ENCODE measurements around the gene LRRC23. TPM values are rescaled to one million over a fixed set of nuclear protein-coding genes. Genes with fewer than 3 reads are reported as not detected.

LRRC23 gene
- total RNA-seq, 1 experiment from 2014 or later = 6.0 TPM

GRCh38 chr12:6957741-6958608 is 53.4 kb downstream of the LRRC23 start:
- DNase-seq = no peak
- no peak for TF ChIP-seq CTCF (IDR thresholded peaks at IDR 0.05; ENCODE audit: unreplicated experiment)
- intact Hi-C loops (cut with micrococcal nuclease; ENCODE audit: unreplicated experiment) = no loop called here
- H3K4me1 Mint-ChIP-seq (ENCODE audit: low read depth, unreplicated experiment) = peaks cover 17% of the 10 kb centered on the region
- H3K9me3 Mint-ChIP-seq (ENCODE audit: low read depth, unreplicated experiment) = no peaks in the 10 kb centered on the region
- CTCF ChIA-PET = no interaction called here
- no peak overlapping the region for H3K27ac Mint-ChIP-seq (ENCODE audit: unreplicated experiment)
- peaks cover 66% of the 10 kb centered on the region for H3K36me3 Mint-ChIP-seq (ENCODE audit: insufficient read depth, unreplicated experiment)
- BruUV-seq (replicated peaks) = no TSS peak
- no peak overlapping the region for H3K4me3 Mint-ChIP-seq (ENCODE audit: low read depth, unreplicated experiment)
- no peaks in the 10 kb centered on the region for H3K27me3 Mint-ChIP-seq (ENCODE audit: unreplicated experiment)

GRCh38 chr12:6958609-6959057 is 54.0 kb downstream of the LRRC23 start:
- no peak overlapping the region for H3K4me3 Mint-ChIP-seq (ENCODE audit: low read depth, unreplicated experiment)
- H3K9me3 Mint-ChIP-seq (ENCODE audit: low read depth, unreplicated experiment) = no peaks in the 10 kb centered on the region
- no peak for DNase-seq
- intact Hi-C loops (cut with micrococcal nuclease; ENCODE audit: unreplicated experiment) = no loop called here
- BruUV-seq (replicated peaks) = no TSS peak
- H3K4me1 Mint-ChIP-seq (ENCODE audit: low read depth, unreplicated experiment) = peaks cover 17% of the 10 kb centered on the region
- CTCF ChIA-PET = no interaction called here
- peaks cover 72% of the 10 kb centered on the region for H3K36me3 Mint-ChIP-seq (ENCODE audit: insufficient read depth, unreplicated experiment)
- H3K27ac Mint-ChIP-seq (ENCODE audit: unreplicated experiment) = no peak overlapping the region
- no peaks in the 10 kb centered on the region for H3K27me3 Mint-ChIP-seq (ENCODE audit: unreplicated experiment)
- TF ChIP-seq CTCF (IDR thresholded peaks at IDR 0.05; ENCODE audit: unreplicated experiment) = no peak

- no peak for DNase-seq
- H3K9me3 Mint-ChIP-seq (ENCODE audit: low read depth, unreplicated experiment) = no peaks in the 10 kb centered on the region
- intact Hi-C loops (cut with micrococcal nuclease; ENCODE audit: unreplicated experiment) = no loop called here
- peaks cover 78% of the 10 kb centered on the region for H3K36me3 Mint-ChIP-seq (ENCODE audit: insufficient read depth, unreplicated experiment)
- no peak for TF ChIP-seq CTCF (IDR thresholded peaks at IDR 0.05; ENCODE audit: unreplicated experiment)
- peaks cover 17% of the 10 kb centered on the region for H3K4me1 Mint-ChIP-seq (ENCODE audit: low read depth, unreplicated experiment)
- BruUV-seq (replicated peaks) = no TSS peak
- no peak overlapping the region for H3K27ac Mint-ChIP-seq (ENCODE audit: unreplicated experiment)
- H3K27me3 Mint-ChIP-seq (ENCODE audit: unreplicated experiment) = no peaks in the 10 kb centered on the region
- no peak overlapping the region for H3K4me3 Mint-ChIP-seq (ENCODE audit: low read depth, unreplicated experiment)
- CTCF ChIA-PET = no interaction called here
Observed at GRCh38 chr12:6959058-6959804, 54.6 kb downstream of the LRRC23 start.

- CTCF ChIA-PET = interaction anchor here (0.5 to 5.5 kb wide), 3 partner anchors 10 to 998 kb away, joined by 4 to 90 read pairs (median 6); partner anchors contain the start of genes C12orf57 and RNU7-1
- peak overlapping the region; percentile 87 for H3K27ac Mint-ChIP-seq (ENCODE audit: unreplicated experiment)
- no TSS peak for BruUV-seq (replicated peaks)
- peaks cover 86% of the 10 kb centered on the region for H3K36me3 Mint-ChIP-seq (ENCODE audit: insufficient read depth, unreplicated experiment)
- no peak for DNase-seq
- H3K4me3 Mint-ChIP-seq (ENCODE audit: low read depth, unreplicated experiment) = no peak overlapping the region
- H3K4me1 Mint-ChIP-seq (ENCODE audit: low read depth, unreplicated experiment) = peaks cover 23% of the 10 kb centered on the region
- TF ChIP-seq CTCF (IDR thresholded peaks at IDR 0.05; ENCODE audit: unreplicated experiment) = no peak
- no peaks in the 10 kb centered on the region for H3K9me3 Mint-ChIP-seq (ENCODE audit: low read depth, unreplicated experiment)
- H3K27me3 Mint-ChIP-seq (ENCODE audit: unreplicated experiment) = no peaks in the 10 kb centered on the region
- intact Hi-C loops (cut with micrococcal nuclease; ENCODE audit: unreplicated experiment) = no loop called here
Observed at GRCh38 chr12:6959805-6960592, 55.4 kb downstream of the LRRC23 start.

Measured in Calu3 (cell line).